Right cardiac atrium (tissue), 5 donors: ENCODE results near the gene SHISA9. TPM values are rescaled to one million over a fixed set of nuclear protein-coding genes. Genes with fewer than 3 reads are reported as not detected.
A peak's percentile ranks its signal among the peaks of the same experiment; 100 is the strongest.

ENCODE experiments used
- ATAC-seq, 2 donors: fragments of 200-7000 bp; cut with Tn5 transposase; one replicate each; pipeline versions ENCODE4 v1.8.0 to v1.9.1; 2020; ENCODE audit warnings: moderate library complexity in 2 of 2, mild to moderate bottlenecking in 1 of 2
- DNase-seq, 3 donors: peaks; one replicate each; pipeline ENCODE4 v3.0.0-alpha.2; 2020
- H3K27ac ChIP-seq: one replicate; pipeline ENCODE4 v1.5.1; 2013; ENCODE audit warnings: mild to moderate bottlenecking, low read length, control low read depth, moderate library complexity
- H3K27me3 ChIP-seq: one replicate; pipeline ENCODE4 v1.6.1; 2013; ENCODE audit not compliant: control insufficient read depth, insufficient read depth
- H3K4me1 ChIP-seq: one replicate; pipeline ENCODE4 v1.6.1; 2013; ENCODE audit warnings: low read length; ENCODE audit not compliant: control insufficient read depth, insufficient read depth
- H3K4me3 ChIP-seq: one replicate; pipeline ENCODE4 v1.5.1; 2013; ENCODE audit warnings: low read length, control low read depth
- H3K9me3 ChIP-seq: one replicate; pipeline ENCODE4 v1.6.1; 2013; ENCODE audit warnings: low read length; ENCODE audit not compliant: control insufficient read depth
- WGBS: extraction: QIAGEN DNeasy Blood & Tissue Kit; methylation state at CpG from one replicate; pipeline ENCODE4 v1.1.7; 2013; 5-methylcytosine and 5-hydroxymethylcytosine counted together
- intact Hi-C, 4 donors: fragments of 100-400 bp; cut with DNase I; formaldehyde crosslinking; loops; one replicate each; pipeline versions ENCODE4 v1.11.0 to v1.14.0; 2022 to 2023
- polyA plus RNA-seq: library from polyadenylated mRNA; stranded (reverse); fragments of 200-250 nt; gene quantifications from one replicate; pipeline ENCODE4 v1.2.3, GENCODE V29; 2013
- total RNA-seq, 4 donors: library from RNA; stranded (reverse); fragmentation: NEBNext Ultra II Directional; extraction: Animal tissue kit (Norgen Biotek cat#: 25700); gene quantifications; one replicate each; pipeline ENCODE4 v1.2.1, GENCODE V29; 2021
- donor health status: healthy with polysubstance abuse.
- donor health status: DM: no; HTN: yes; CAD: no.
- donor health status: DM: no; HTN: no; CAD: no.
- donor health status: DM: no; HTN: yes; CAD: no; lungs with severe emphysema.
- donor health status: DM: yes; HTN: yes; CAD: no.

Gene SHISA9
- total and polyA plus RNA-seq, 5 donors, result 0.28 to 1.8 (median 0.47) TPM

- ATAC-seq (no peak), DNase-seq (no peak)
- Histone ChIP-seq H3K9me3 (no peaks in the 10 kb centered on the region), H3K27ac (no peak overlapping the region), H3K4me3 (no peak overlapping the region), H3K4me1 (no peaks in the 10 kb centered on the region), H3K27me3 (no peaks in the 10 kb centered on the region)
- intact Hi-C loops, result no loop called here
- 88% methylated on average over 4 of the region's 4 CpGs for WGBS
Measured at GRCh38 chr16:12951976-12952375, 50.6 kb downstream of the SHISA9 start.

- H3K4me3 ChIP-seq, result no peak overlapping the region
- H3K9me3 ChIP-seq, result peaks cover 1% of the 10 kb centered on the region
- intact Hi-C loops, result no loop called here
- ATAC-seq (no peak), DNase-seq (no peak)
- no peaks in the 10 kb centered on the region for H3K4me1 ChIP-seq
- no peaks in the 10 kb centered on the region for H3K27me3 ChIP-seq
- no peak overlapping the region for H3K27ac ChIP-seq
Measured at GRCh38 chr16:12958366-12958765, 57.0 kb downstream of the SHISA9 start.

- H3K4me1 ChIP-seq, result no peaks in the 10 kb centered on the region
- H3K27me3 ChIP-seq, result no peaks in the 10 kb centered on the region
- peaks cover 1% of the 10 kb centered on the region for H3K9me3 ChIP-seq
- no peak overlapping the region for H3K4me3 ChIP-seq
- DNase-seq (no peak), ATAC-seq (no peak)
- H3K27ac ChIP-seq, result no peak overlapping the region
- intact Hi-C loops, result no loop called here
Measured at GRCh38 chr16:12959072-12959471, 57.7 kb downstream of the SHISA9 start.

GRCh38 chr16:12961626-12962025 lies 60.2 kb downstream of the SHISA9 start:
- 79% methylated on average over 6 of the region's 6 CpGs for WGBS
- no peak for ATAC-seq

GRCh38 chr16:12964461-12964860 lies 63.1 kb downstream of the SHISA9 start:
- H3K27me3 ChIP-seq, result no peaks in the 10 kb centered on the region
- H3K9me3 ChIP-seq, result peaks cover 1% of the 10 kb centered on the region
- 38% methylated on average over 2 of the region's 2 CpGs for WGBS
- DNase-seq (no peak), ATAC-seq (no peak)
- no peaks in the 10 kb centered on the region for H3K4me1 ChIP-seq
- H3K4me3 ChIP-seq, result no peak overlapping the region
- intact Hi-C loops, result no loop called here
- H3K27ac ChIP-seq, result no peak overlapping the region

More at GRCh38 chr16:12961626-12962025, 60.2 kb downstream of the SHISA9 start:
- peaks cover 1% of the 10 kb centered on the region for H3K9me3 ChIP-seq
- H3K27ac ChIP-seq, result no peak overlapping the region
- no peaks in the 10 kb centered on the region for H3K4me1 ChIP-seq
- H3K27me3 ChIP-seq, result no peaks in the 10 kb centered on the region
- intact Hi-C loops, result no loop called here
- no peak overlapping the region for H3K4me3 ChIP-seq
- DNase-seq, result no peak

- intact Hi-C loops, result no loop called here
- Histone ChIP-seq H3K4me3 (no peak overlapping the region), H3K9me3 (peaks cover 1% of the 10 kb centered on the region), H3K27ac (no peak overlapping the region), H3K4me1 (no peaks in the 10 kb centered on the region), H3K27me3 (no peaks in the 10 kb centered on the region)
- ATAC-seq, result no peak
- WGBS, result 56% methylated on average over 7 of the region's 7 CpGs
- no peak for DNase-seq
Measured at GRCh38 chr16:12965274-12965804, 63.9 kb downstream of the SHISA9 start.

- no peak for ATAC-seq
Measured at GRCh38 chr16:12971241-12971640, 69.8 kb downstream of the SHISA9 start.

GRCh38 chr16:12972246-12972645 lies 70.8 kb downstream of the SHISA9 start:
- ATAC-seq (no peak), DNase-seq (no peak)
- intact Hi-C loops, result no loop called here
- Histone ChIP-seq H3K4me1 (no peaks in the 10 kb centered on the region), H3K27ac (no peak overlapping the region), H3K4me3 (no peak overlapping the region), H3K9me3 (no peaks in the 10 kb centered on the region), H3K27me3 (no peaks in the 10 kb centered on the region)
- 86% methylated on average over 3 of the region's 3 CpGs for WGBS

More at GRCh38 chr16:12971241-12971640, 69.8 kb downstream of the SHISA9 start:
- no peak overlapping the region for H3K27ac ChIP-seq
- WGBS, result 7% methylated on average over 2 of the region's 2 CpGs
- intact Hi-C loops, result no loop called here
- DNase-seq, result peak in 1 of 3 donors; percentile 11
- H3K27me3 ChIP-seq, result no peaks in the 10 kb centered on the region
- no peaks in the 10 kb centered on the region for H3K4me1 ChIP-seq
- no peaks in the 10 kb centered on the region for H3K9me3 ChIP-seq
- H3K4me3 ChIP-seq, result no peak overlapping the region

- ATAC-seq, result no peak
- H3K27me3 ChIP-seq, result no peaks in the 10 kb centered on the region
- intact Hi-C loops, result no loop called here
- no peak for DNase-seq
- no peaks in the 10 kb centered on the region for H3K9me3 ChIP-seq
- H3K4me3 ChIP-seq, result no peak overlapping the region
- WGBS, result 92% methylated on average over 3 of the region's 3 CpGs
- H3K27ac ChIP-seq, result no peak overlapping the region
- H3K4me1 ChIP-seq, result no peaks in the 10 kb centered on the region
Measured at GRCh38 chr16:12975766-12976165, 74.4 kb downstream of the SHISA9 start.

- ATAC-seq (no peak), DNase-seq (no peak)
- H3K27ac ChIP-seq, result no peak overlapping the region
- intact Hi-C loops, result no loop called here
- no peak overlapping the region for H3K4me3 ChIP-seq
- H3K27me3 ChIP-seq, result no peaks in the 10 kb centered on the region
- no peaks in the 10 kb centered on the region for H3K9me3 ChIP-seq
- 53% methylated on average over 2 of the region's 2 CpGs for WGBS
- H3K4me1 ChIP-seq, result no peaks in the 10 kb centered on the region
Measured at GRCh38 chr16:12976496-12976895, 75.1 kb downstream of the SHISA9 start.

GRCh38 chr16:12976936-12977335 lies 75.5 kb downstream of the SHISA9 start:
- Histone ChIP-seq H3K4me1 (no peaks in the 10 kb centered on the region), H3K27ac (no peak overlapping the region), H3K9me3 (no peaks in the 10 kb centered on the region), H3K27me3 (no peaks in the 10 kb centered on the region), H3K4me3 (no peak overlapping the region)
- DNase-seq, result no peak
- ATAC-seq, result no peak
- WGBS, result 57% methylated on average over 5 of the region's 5 CpGs
- intact Hi-C loops, result no loop called here

- no peak for ATAC-seq
Measured at GRCh38 chr16:12985516-12985915, 84.1 kb downstream of the SHISA9 start.

More at GRCh38 chr16:12985516-12985915, 84.1 kb downstream of the SHISA9 start:
- no peak overlapping the region for H3K4me3 ChIP-seq
- no peak overlapping the region for H3K27ac ChIP-seq
- H3K27me3 ChIP-seq, result no peaks in the 10 kb centered on the region
- H3K4me1 ChIP-seq, result no peaks in the 10 kb centered on the region
- intact Hi-C loops, result no loop called here
- no peaks in the 10 kb centered on the region for H3K9me3 ChIP-seq
- DNase-seq, result no peak
